Calu3 (cell line): ENCODE results near the gene VPS39. TPM values are rescaled to one million over a fixed set of nuclear protein-coding genes. Genes with fewer than 3 reads are reported as not detected.

Experiments used
- BruUV-seq: library from RNA; stranded (reverse); fragments of 400-500 nt; replicated peaks from 2 replicates; lab custom pipeline; 2021; lab: Mats Ljungman, UMichigan
- CTCF ChIA-PET: fragments of 300-600 bp; sonication (Branson Sonifier 250); formaldehyde crosslinking; loops from one replicate; lab custom pipeline; 2022; ENCODE audit warnings: antibody characterized with exemption; lab: Charles Lee
- DNase-seq: peaks from one replicate; pipeline ENCODE4 v3.0.0; 2022
- H3K27ac Mint-ChIP-seq: one replicate; pipeline ENCODE4 v1.8.0; 2022; ENCODE audit warnings: mixed read lengths; ENCODE audit not compliant: unreplicated experiment
- H3K27me3 Mint-ChIP-seq: one replicate; pipeline ENCODE4 v1.8.0; 2022; ENCODE audit warnings: mixed read lengths; ENCODE audit not compliant: unreplicated experiment
- H3K36me3 Mint-ChIP-seq: one replicate; pipeline ENCODE4 v1.8.0; 2022; ENCODE audit warnings: mild to moderate bottlenecking, moderate library complexity, mixed read lengths; ENCODE audit not compliant: insufficient read depth, unreplicated experiment
- H3K4me1 Mint-ChIP-seq: one replicate; pipeline ENCODE4 v1.8.0; 2022; ENCODE audit warnings: mild to moderate bottlenecking, low read depth, mixed read lengths; ENCODE audit not compliant: unreplicated experiment
- H3K4me3 Mint-ChIP-seq: one replicate; pipeline ENCODE4 v1.8.0; 2022; ENCODE audit warnings: mild to moderate bottlenecking, low read depth, moderate library complexity, mixed read lengths; ENCODE audit not compliant: unreplicated experiment
- H3K9me3 Mint-ChIP-seq: one replicate; pipeline ENCODE4 v1.8.0; 2022; ENCODE audit warnings: low read depth, mixed read lengths; ENCODE audit not compliant: unreplicated experiment
- intact Hi-C: fragments of 100-400 bp; cut with micrococcal nuclease; formaldehyde crosslinking; loops from one replicate; pipeline ENCODE4 v1.10.0; 2022; ENCODE audit not compliant: unreplicated experiment
- total RNA-seq: library from RNA; stranded (reverse); gene quantifications from 2 replicates; pipeline ENCODE4 v1.2.3, GENCODE V29; 2022
- TF ChIP-seq, protein P1 (sequence below): fragments of 200-600 bp; IDR thresholded peaks from one replicate; pipeline ENCODE4 v1.8.0; 2022; ENCODE audit warnings: antibody characterized with exemption; ENCODE audit not compliant: unreplicated experiment

Gene VPS39
- total RNA-seq, 1 experiment from 2014 or later, result 34.6 TPM

DNA sequence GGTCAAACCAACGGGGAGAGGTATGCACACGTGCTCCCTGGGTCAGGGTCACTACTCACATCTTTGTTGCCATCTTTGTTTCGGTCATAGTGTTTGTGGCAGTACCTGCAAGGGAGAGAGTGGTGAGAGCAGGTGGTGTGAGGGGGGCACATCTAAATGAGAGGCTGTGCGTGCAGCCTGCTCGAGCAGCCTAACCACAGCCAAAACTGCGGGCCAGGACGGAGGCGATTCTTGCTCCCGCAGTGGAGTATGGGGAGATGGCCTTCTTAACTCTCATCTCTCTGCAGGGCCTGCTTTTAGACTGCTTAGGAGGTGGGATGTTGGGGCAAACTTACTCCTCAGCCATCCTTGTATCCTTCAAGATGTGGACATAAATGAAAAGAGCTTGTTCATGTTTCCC lies 44.8 kb downstream of the VPS39 start:
- DNase-seq, result no peak
- BruUV-seq, result no TSS peak
- intact Hi-C loops, result no loop called here
- CTCF ChIA-PET, result interaction anchor here (0.6 kb wide), 1 partner anchor 1052 kb away, joined by 5 read pairs; no protein-coding TSS in a partner anchor
- H3K4me1 Mint-ChIP-seq, result no peaks in the 10 kb centered on the region
- no peak overlapping the region for H3K4me3 Mint-ChIP-seq
- peaks cover 8% of the 10 kb centered on the region for H3K36me3 Mint-ChIP-seq
- H3K9me3 Mint-ChIP-seq, result no peaks in the 10 kb centered on the region
- no peak overlapping the region for H3K27ac Mint-ChIP-seq
- TF ChIP-seq, protein P1, sequence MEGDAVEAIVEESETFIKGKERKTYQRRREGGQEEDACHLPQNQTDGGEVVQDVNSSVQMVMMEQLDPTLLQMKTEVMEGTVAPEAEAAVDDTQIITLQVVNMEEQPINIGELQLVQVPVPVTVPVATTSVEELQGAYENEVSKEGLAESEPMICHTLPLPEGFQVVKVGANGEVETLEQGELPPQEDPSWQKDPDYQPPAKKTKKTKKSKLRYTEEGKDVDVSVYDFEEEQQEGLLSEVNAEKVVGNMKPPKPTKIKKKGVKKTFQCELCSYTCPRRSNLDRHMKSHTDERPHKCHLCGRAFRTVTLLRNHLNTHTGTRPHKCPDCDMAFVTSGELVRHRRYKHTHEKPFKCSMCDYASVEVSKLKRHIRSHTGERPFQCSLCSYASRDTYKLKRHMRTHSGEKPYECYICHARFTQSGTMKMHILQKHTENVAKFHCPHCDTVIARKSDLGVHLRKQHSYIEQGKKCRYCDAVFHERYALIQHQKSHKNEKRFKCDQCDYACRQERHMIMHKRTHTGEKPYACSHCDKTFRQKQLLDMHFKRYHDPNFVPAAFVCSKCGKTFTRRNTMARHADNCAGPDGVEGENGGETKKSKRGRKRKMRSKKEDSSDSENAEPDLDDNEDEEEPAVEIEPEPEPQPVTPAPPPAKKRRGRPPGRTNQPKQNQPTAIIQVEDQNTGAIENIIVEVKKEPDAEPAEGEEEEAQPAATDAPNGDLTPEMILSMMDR, result no peak
- H3K27me3 Mint-ChIP-seq, result no peaks in the 10 kb centered on the region

DNA sequence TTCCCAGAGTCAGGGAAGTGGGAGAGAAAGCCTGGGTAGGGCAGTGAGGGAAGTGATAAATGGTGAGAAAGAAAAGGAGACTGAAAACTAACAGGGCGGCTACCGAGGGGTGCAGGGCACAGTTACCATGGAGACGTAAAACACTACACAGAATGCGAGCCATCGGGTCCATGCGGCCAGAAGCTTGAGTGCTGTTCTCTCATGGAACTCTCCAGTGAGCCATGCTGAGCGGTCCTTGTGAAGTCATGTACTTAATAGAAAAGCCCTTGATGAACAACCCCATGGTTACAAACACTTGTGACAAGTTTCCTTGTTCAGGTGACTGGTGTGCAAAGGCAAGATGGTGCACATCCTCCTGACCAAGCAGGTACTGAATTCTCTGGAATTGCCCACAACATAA lies 48.0 kb downstream of the VPS39 start:
- no peaks in the 10 kb centered on the region for H3K9me3 Mint-ChIP-seq
- no TSS peak for BruUV-seq

DNA sequence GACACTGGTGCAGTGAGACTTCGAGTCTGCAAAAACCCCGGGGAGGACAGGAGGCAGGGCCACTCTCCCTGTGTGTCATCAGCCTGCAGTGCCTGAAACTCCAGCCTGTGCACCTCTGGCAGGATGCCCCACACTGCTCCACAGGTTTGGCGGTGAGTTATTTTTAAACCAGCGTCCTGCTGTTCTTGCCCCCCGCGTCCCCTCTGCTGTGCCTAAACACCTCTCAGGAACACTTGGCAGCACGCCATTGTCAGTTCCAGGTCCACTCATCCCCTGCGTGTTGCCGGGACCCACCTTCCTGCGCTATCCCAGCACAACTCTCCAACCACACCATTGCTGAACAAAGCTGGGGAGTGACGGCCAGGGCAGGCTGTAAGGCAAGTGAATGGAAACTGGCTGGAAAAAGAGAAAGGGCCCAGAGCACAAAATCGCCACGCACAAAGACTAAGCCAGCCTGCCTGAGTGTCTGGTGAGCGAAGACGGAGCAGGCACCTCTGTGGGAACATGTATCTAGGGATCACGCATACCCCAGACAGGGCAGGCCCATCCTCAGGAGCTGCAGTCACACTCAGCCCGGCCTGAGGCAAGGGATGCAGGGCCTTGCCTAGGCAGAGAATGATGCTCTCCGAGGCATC lies 48.6 kb downstream of the VPS39 start:
- CTCF ChIA-PET, result no interaction called here
- BruUV-seq, result no TSS peak
- DNase-seq, result no peak
- Mint-ChIP-seq H3K9me3 (no peaks in the 10 kb centered on the region), H3K4me3 (no peak overlapping the region), H3K27me3 (no peaks in the 10 kb centered on the region), H3K36me3 (peaks cover 8% of the 10 kb centered on the region), H3K4me1 (no peaks in the 10 kb centered on the region), H3K27ac (no peak overlapping the region)
- intact Hi-C loops, result no loop called here
- TF ChIP-seq, protein P1, result no peak

More for the DNA sequence above, 48.0 kb downstream of the VPS39 start:
- TF ChIP-seq, protein P1, result no peak
- Mint-ChIP-seq H3K27ac (no peak overlapping the region), H3K36me3 (peaks cover 8% of the 10 kb centered on the region), H3K4me3 (no peak overlapping the region), H3K4me1 (no peaks in the 10 kb centered on the region), H3K27me3 (no peaks in the 10 kb centered on the region)
- DNase-seq, result no peak
- CTCF ChIA-PET, result no interaction called here
- intact Hi-C loops, result no loop called here

DNA sequence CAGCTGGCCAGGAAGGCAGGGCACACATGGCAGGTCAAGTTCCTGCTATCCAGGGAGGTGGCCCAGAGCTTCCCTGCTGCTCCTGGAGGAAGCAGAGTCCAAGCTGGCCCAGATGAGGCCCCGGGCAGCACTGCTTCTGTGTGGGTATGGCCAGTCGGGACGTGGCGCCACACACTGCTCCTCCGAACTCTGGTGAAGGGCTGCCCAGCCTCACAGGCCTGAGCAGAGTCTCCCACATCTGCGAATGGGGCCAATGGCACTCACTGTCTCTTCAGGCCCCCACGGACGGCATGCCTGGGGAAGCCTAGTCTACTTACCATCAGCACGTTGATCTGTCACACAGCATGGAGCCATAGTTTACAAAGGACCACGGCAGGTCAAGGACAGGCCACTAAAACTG lies 49.2 kb downstream of the VPS39 start:
- intact Hi-C loops, result no loop called here
- no TSS peak for BruUV-seq
- no peak for DNase-seq
- no peak overlapping the region for H3K27ac Mint-ChIP-seq
- no peaks in the 10 kb centered on the region for H3K9me3 Mint-ChIP-seq
- H3K27me3 Mint-ChIP-seq, result no peaks in the 10 kb centered on the region
- TF ChIP-seq, protein P1, result no peak
- H3K36me3 Mint-ChIP-seq, result peaks cover 8% of the 10 kb centered on the region
- no peak overlapping the region for H3K4me3 Mint-ChIP-seq
- no peaks in the 10 kb centered on the region for H3K4me1 Mint-ChIP-seq
- CTCF ChIA-PET, result no interaction called here
